Endothelial cell of umbilical vein (primary cell): ENCODE measurements around the gene ST6GALNAC3.

Source experiments
- CTCF ChIP-seq, 2 donors: IDR thresholded peaks; 1 replicate in 1 of 2; 2 replicates in 1 of 2; pipeline ENCODE4 v1.5.1; 2011; ENCODE audit warnings: low read length in 2 of 2, mild to moderate bottlenecking in 2 of 2, moderate library complexity in 2 of 2, control low read depth in 1 of 2, inconsistent platforms in 1 of 2, low read depth in 1 of 2; ENCODE audit not compliant: insufficient read depth in 1 of 2; ENCODE audit errors: extremely low read depth in 1 of 2
- EZH2 ChIP-seq: IDR thresholded peaks from 2 replicates; pipeline ENCODE4 v1.6.1; 2012; ENCODE audit warnings: borderline replicate concordance, low read depth, mild to moderate bottlenecking, moderate library complexity, low read length, inconsistent platforms; ENCODE audit not compliant: severe bottlenecking
- FOS ChIP-seq: IDR thresholded peaks from 2 replicates; pipeline ENCODE4 v1.6.1; 2011; ENCODE audit warnings: mild to moderate bottlenecking, low read length, moderate library complexity, borderline replicate concordance; ENCODE audit not compliant: insufficient read depth
- GATA2 ChIP-seq: IDR thresholded peaks from 2 replicates; pipeline ENCODE4 v1.7.0; 2011; ENCODE audit warnings: low read depth, mild to moderate bottlenecking, moderate library complexity, mixed read lengths, low read length; ENCODE audit not compliant: insufficient read length, insufficient read depth
- JUN ChIP-seq: IDR thresholded peaks from 2 replicates; pipeline ENCODE4 v1.6.1; 2011; ENCODE audit warnings: borderline replicate concordance, low read depth; ENCODE audit not compliant: insufficient read length, insufficient read depth
- MAX ChIP-seq: IDR thresholded peaks from 2 replicates; pipeline ENCODE4 v1.6.1; 2011; ENCODE audit not compliant: insufficient read depth, insufficient read length
- MYC ChIP-seq: IDR thresholded peaks from one replicate; pipeline ENCODE4 v1.6.1; 2011; ENCODE audit warnings: mild to moderate bottlenecking, low read depth, low read length
- POLR2A ChIP-seq: IDR thresholded peaks from 2 replicates; pipeline ENCODE4 v1.6.1; 2012; ENCODE audit warnings: low read depth, mild to moderate bottlenecking, control low read depth, low read length
- POLR2AphosphoS5 ChIP-seq: IDR thresholded peaks from 2 replicates; pipeline ENCODE4 v1.6.1; 2012; ENCODE audit warnings: low read depth, mild to moderate bottlenecking, control low read depth, low read length, moderate library complexity; ENCODE audit not compliant: insufficient read depth

GRCh38 chr1:76352741-76353435 lies 278.3 kb downstream of the ST6GALNAC3 start:
- TF ChIP-seq POLR2A, result no peak
- no peak for TF ChIP-seq JUN
- TF ChIP-seq CTCF (IDR thresholded peaks at IDR 0.05; ENCODE audit: extremely low read depth in 1 of 2, insufficient read depth in 1 of 2, low read depth in 1 of 2, low read length in 2 of 2), result no peak
- no peak for TF ChIP-seq POLR2AphosphoS5
- no peak for TF ChIP-seq MAX
- TF ChIP-seq MYC, result no peak
- no peak for TF ChIP-seq EZH2
- no peak for TF ChIP-seq GATA2
- TF ChIP-seq FOS, result no peak
